C4-2B (cell line): ENCODE measurements around the gene GPD1.

Experiments
- CTCF ChIP-seq: fragments of 450-650 bp; conservative IDR thresholded peaks from 2 replicates; pipeline ENCODE4 v1.5.1; 2017; ENCODE audit warnings: mild to moderate bottlenecking
- ZFX ChIP-seq: fragments of 450-650 bp; IDR thresholded peaks from 2 replicates; pipeline ENCODE4 v1.6.1; 2017

- TF ChIP-seq CTCF (peak; percentile 94), ZFX (no peak)
Measured at GRCh38 chr12:50074936-50075807, 28.6 kb upstream of the GPD1 start.
